B cell (primary cell): ENCODE results near the gene CCND3. TPM values are rescaled to one million over a fixed set of nuclear protein-coding genes. Genes with fewer than 3 reads are reported as not detected.

Source experiments
- ATAC-seq: fragments of 200-7000 bp; cut with Tn5 transposase; one replicate; pipeline ENCODE4 v1.10.0; 2021; ENCODE audit warnings: low read depth, mild to moderate bottlenecking, moderate number of reproducible peaks, moderate library complexity
- CTCF ChIA-PET: fragments of 350-600 bp; sonication (Branson Sonifier 250); formaldehyde crosslinking; loops from one replicate; lab custom pipeline; 2021; ENCODE audit warnings: antibody characterized with exemption, inconsistent platforms; lab: Charles Lee
- POLR2A ChIA-PET: fragments of 350-600 bp; sonication (Branson Sonifier 250); formaldehyde crosslinking; loops from one replicate; lab custom pipeline; 2021; ENCODE audit warnings: antibody characterized with exemption; lab: Charles Lee
- DNase-seq: peaks from one replicate; pipeline ENCODE4 v3.0.0; 2013
- H2AFZ ChIP-seq: 2 replicates; pipeline ENCODE4 v1.6.1; 2012; ENCODE audit warnings: mild to moderate bottlenecking, low read depth, low read length; ENCODE audit not compliant: insufficient read depth, poor library complexity, severe bottlenecking
- H3K27ac ChIP-seq, 2 donors: 1 replicate in 1 of 2; 2 replicates in 1 of 2; pipeline ENCODE4 v1.5.1; 2012 to 2013; ENCODE audit warnings: low read length in 2 of 2, mild to moderate bottlenecking in 2 of 2, moderate library complexity in 1 of 2
- H3K27me3 ChIP-seq, 4 experiments: fragments of 200-600 bp in 1 of 4; sonication (generic) in 1 of 4; replicated peaks in 1 of 4; 1 replicate in 2 of 4; 2 replicates in 2 of 4; pipeline versions ENCODE4 v1.6.1 to v1.7.0; 2013 to 2016; ENCODE audit warnings: low read length in 3 of 4, mild to moderate bottlenecking in 2 of 4, mixed read lengths in 1 of 4, moderate library complexity in 1 of 4; ENCODE audit not compliant: insufficient read depth in 4 of 4, control insufficient read depth in 3 of 4; ENCODE audit errors: control extremely low read depth in 1 of 4
- H3K36me3 ChIP-seq, 2 experiments: replicated peaks in 1 of 2; 1 replicate in 1 of 2; 2 replicates in 1 of 2; pipeline versions ENCODE4 v1.6.1 to v1.7.1; 2013; ENCODE audit warnings: low read length in 1 of 2; ENCODE audit not compliant: insufficient read depth in 2 of 2, control insufficient read depth in 1 of 2; ENCODE audit errors: control extremely low read depth in 1 of 2, extremely low read depth in 1 of 2
- H3K4me1 ChIP-seq, 2 donors: fragments of 200-600 bp in 1 of 2; sonication (generic) in 1 of 2; 1 replicate in 1 of 2; 2 replicates in 1 of 2; pipeline versions ENCODE4 v1.5.1 to v1.6.1; 2013 to 2017; ENCODE audit warnings: low read length in 2 of 2; ENCODE audit not compliant: control insufficient read depth in 2 of 2, insufficient read depth in 2 of 2
- H3K4me2 ChIP-seq: replicated peaks from 2 replicates; pipeline ENCODE3; 2012; ENCODE audit warnings: mild to moderate bottlenecking, low read depth, low read length; ENCODE audit not compliant: poor library complexity, severe bottlenecking
- H3K4me3 ChIP-seq, 5 experiments: fragments of 200-600 bp in 1 of 5; sonication (generic) in 1 of 5; 1 replicate in 3 of 5; 2 replicates in 2 of 5; pipeline versions ENCODE4 v1.5.1 to v1.7.0; 2011 to 2016; ENCODE audit warnings: low read length in 4 of 5, mild to moderate bottlenecking in 4 of 5, low read depth in 2 of 5, control low read depth in 1 of 5, moderate library complexity in 1 of 5; ENCODE audit not compliant: insufficient read depth in 1 of 5; ENCODE audit errors: control extremely low read depth in 1 of 5, extremely low read depth in 1 of 5
- H3K79me2 ChIP-seq: fragments of 200-600 bp; sonication (generic); one replicate; pipeline ENCODE4 v1.6.0; 2016; ENCODE audit warnings: low read length; ENCODE audit not compliant: control insufficient read depth, insufficient read depth
- H3K9ac ChIP-seq: fragments of 200-600 bp; sonication (generic); 2 replicates; pipeline ENCODE4 v1.6.1; 2017; ENCODE audit warnings: mild to moderate bottlenecking, low read length, moderate library complexity
- H3K9me3 ChIP-seq, 3 donors: one replicate each; pipeline versions ENCODE4 v1.6.1 to v1.7.1; 2013; ENCODE audit warnings: low read length in 2 of 3; ENCODE audit not compliant: control insufficient read depth in 2 of 3, insufficient read depth in 1 of 3; ENCODE audit errors: control extremely low read depth in 1 of 3
- H4K20me1 ChIP-seq: 2 replicates; pipeline ENCODE4 v1.6.0; 2012; ENCODE audit warnings: mild to moderate bottlenecking, low read length; ENCODE audit not compliant: insufficient read depth, control insufficient read depth, poor library complexity, severe bottlenecking
- H3K27ac Mint-ChIP-seq: one replicate; pipeline ENCODE4 v1.8.0; 2021; ENCODE audit warnings: mixed read lengths
- H3K27me3 Mint-ChIP-seq: one replicate; pipeline ENCODE4 v1.8.0; 2021; ENCODE audit warnings: mixed read lengths
- H3K4me1 Mint-ChIP-seq: one replicate; pipeline ENCODE4 v1.8.0; 2021; ENCODE audit warnings: mixed read lengths
- H3K4me3 Mint-ChIP-seq: one replicate; pipeline ENCODE4 v1.8.0; 2021; ENCODE audit warnings: mixed read lengths
- H3K9me3 Mint-ChIP-seq: one replicate; pipeline ENCODE4 v1.8.0; 2022; ENCODE audit warnings: mixed read lengths; ENCODE audit not compliant: insufficient read depth
- EZH2 ChIP-seq: IDR thresholded peaks from 2 replicates; pipeline ENCODE4 v1.6.1; 2012; ENCODE audit warnings: borderline replicate concordance, low read depth, mild to moderate bottlenecking, moderate library complexity, low read length; ENCODE audit not compliant: insufficient read depth, poor library complexity, severe bottlenecking
- WGBS: methylation state at CpG from one replicate; pipeline ENCODE4 v1.1.5; 2013; ENCODE audit warnings: missing lambda C conversion rate; ENCODE audit not compliant: insufficient coverage; 5-methylcytosine and 5-hydroxymethylcytosine counted together
- intact Hi-C: fragments of 100-400 bp; cut with micrococcal nuclease; formaldehyde crosslinking; loops from one replicate; pipeline ENCODE4 v1.10.0; 2022
- polyA plus RNA-seq: library from polyadenylated mRNA; depleted of rRNA; stranded (reverse); fragments of >200 nt; gene quantifications from 2 replicates; pipeline ENCODE4 v1.2.3, GENCODE V29; 2012
- total RNA-seq, 2 donors: library from RNA; stranded (reverse); fragments of 120-200 nt in 1 of 2; gene quantifications; 1 replicate in 1 of 2; 2 replicates in 1 of 2; pipeline versions ENCODE4 v1.2.3 to v1.2.4, GENCODE V29; 2013 to 2022
- TF ChIP-seq, protein P1 (sequence below): fragments of 200-600 bp; IDR thresholded peaks from one replicate; pipeline ENCODE4 v1.8.0; 2022; ENCODE audit warnings: antibody characterized with exemption, mild to moderate bottlenecking

CCND3 gene
- total and polyA plus RNA-seq, 2 donors (not counting 1 experiment from before 2014, with no cell fraction given), result 136 to 298 TPM

DNA sequence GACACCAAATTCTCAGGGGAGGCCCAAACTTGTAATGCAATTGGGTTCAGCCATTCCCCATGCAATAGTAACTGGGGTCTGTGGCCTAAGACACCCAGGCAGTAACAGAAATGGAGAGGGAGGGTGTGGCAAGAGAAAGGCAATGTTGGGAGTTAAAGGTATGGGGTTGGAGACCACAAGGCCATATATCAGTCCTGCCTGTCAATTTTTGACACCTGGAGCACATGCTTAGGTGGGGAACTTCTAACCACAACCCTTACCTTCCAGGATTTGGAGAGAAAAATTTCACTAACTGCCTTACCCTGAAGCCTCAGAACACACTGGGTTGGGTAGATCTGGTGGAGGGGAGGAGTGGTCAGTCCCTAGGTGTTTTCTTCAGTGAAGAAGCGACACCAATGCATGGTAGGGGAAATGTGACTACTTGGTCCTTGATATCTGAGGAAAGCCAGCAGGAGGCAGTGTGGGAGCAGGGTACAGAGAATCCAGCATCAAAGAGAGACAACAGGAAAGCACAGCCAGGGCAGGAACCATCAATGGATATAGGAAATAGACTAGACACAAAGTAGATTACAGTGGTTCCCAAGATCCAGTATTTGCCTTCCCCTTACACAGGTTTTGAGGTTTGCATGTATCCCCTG, 39.6 kb downstream of the CCND3 start:
- H3K27me3 Mint-ChIP-seq, result no peaks in the 10 kb centered on the region
- Histone ChIP-seq H4K20me1 (no peaks in the 10 kb centered on the region), H3K9ac (no peak overlapping the region), H3K36me3 (peaks cover 0 to 26% of the 10 kb centered on the region in 2 experiments), H3K79me2 (no peaks in the 10 kb centered on the region), H3K4me3 (no peak overlapping the region), H3K27me3 (no peaks in the 10 kb centered on the region), H3K4me1 (no peaks in the 10 kb centered on the region), H2AFZ (no peak overlapping the region), H3K27ac (no peak overlapping the region), H3K9me3 (no peaks in the 10 kb centered on the region), H3K4me2 (no peak overlapping the region)
- ChIA-PET CTCF (interaction anchor here (0.8 to 1.5 kb wide), 4 partner anchors 31 to 143 kb away, joined by 3 to 14 read pairs (median 6); no protein-coding TSS in a partner anchor), POLR2A (no interaction called here)
- TF ChIP-seq, protein P1, sequence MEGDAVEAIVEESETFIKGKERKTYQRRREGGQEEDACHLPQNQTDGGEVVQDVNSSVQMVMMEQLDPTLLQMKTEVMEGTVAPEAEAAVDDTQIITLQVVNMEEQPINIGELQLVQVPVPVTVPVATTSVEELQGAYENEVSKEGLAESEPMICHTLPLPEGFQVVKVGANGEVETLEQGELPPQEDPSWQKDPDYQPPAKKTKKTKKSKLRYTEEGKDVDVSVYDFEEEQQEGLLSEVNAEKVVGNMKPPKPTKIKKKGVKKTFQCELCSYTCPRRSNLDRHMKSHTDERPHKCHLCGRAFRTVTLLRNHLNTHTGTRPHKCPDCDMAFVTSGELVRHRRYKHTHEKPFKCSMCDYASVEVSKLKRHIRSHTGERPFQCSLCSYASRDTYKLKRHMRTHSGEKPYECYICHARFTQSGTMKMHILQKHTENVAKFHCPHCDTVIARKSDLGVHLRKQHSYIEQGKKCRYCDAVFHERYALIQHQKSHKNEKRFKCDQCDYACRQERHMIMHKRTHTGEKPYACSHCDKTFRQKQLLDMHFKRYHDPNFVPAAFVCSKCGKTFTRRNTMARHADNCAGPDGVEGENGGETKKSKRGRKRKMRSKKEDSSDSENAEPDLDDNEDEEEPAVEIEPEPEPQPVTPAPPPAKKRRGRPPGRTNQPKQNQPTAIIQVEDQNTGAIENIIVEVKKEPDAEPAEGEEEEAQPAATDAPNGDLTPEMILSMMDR, result peak; percentile 26
- no peak for TF ChIP-seq EZH2
- peak; percentile 47 for DNase-seq
- no peak overlapping the region for H3K27ac Mint-ChIP-seq
- no peak overlapping the region for H3K4me3 Mint-ChIP-seq
- H3K9me3 Mint-ChIP-seq, result no peaks in the 10 kb centered on the region
- 80% methylated on average over 1 of the region's 1 CpG for WGBS
- intact Hi-C loops, result loop anchor here (1.0 kb wide), 1 partner anchor 142 kb away; no protein-coding TSS in a partner anchor
- ATAC-seq, result no peak
- no peaks in the 10 kb centered on the region for H3K4me1 Mint-ChIP-seq

DNA sequence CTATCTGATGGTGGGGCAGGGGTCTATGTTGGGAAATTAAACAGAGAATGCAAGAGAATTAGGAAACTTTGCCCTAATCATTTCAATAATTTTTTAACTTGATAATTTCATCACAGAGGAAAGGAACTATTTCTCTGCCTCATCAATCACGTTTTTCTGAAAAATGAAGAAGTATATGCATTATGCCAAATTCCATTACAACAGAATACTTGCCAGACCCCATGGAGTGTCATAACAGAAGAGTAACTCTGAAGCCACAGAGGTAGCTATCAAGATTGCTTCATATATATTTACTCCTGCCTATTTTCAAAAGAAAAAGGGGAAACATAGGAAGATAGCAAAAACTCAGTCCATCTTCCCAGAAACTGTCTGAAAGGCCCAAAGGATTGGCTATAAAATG, 40.7 kb downstream of the CCND3 start:
- ChIA-PET CTCF (interaction anchor here (1.5 kb wide), 1 partner anchor 144 kb away, joined by 7 read pairs; no protein-coding TSS in a partner anchor), POLR2A (no interaction called here)
- no peak for ATAC-seq
- no CpG with 5 or more reads among the region's 1 CpG for whole genome bisulfite sequencing
- Histone ChIP-seq H3K9ac (no peak overlapping the region), H3K27me3 (no peaks in the 10 kb centered on the region), H3K79me2 (no peaks in the 10 kb centered on the region), H2AFZ (no peak overlapping the region), H3K4me2 (no peak overlapping the region), H3K4me3 (no peak overlapping the region), H3K36me3 (peaks cover 0 to 14% of the 10 kb centered on the region in 2 experiments), H3K4me1 (peaks cover 6 to 8% of the 10 kb centered on the region in 2 donors), H4K20me1 (no peaks in the 10 kb centered on the region), H3K27ac (no peak overlapping the region), H3K9me3 (no peaks in the 10 kb centered on the region)
- Mint-ChIP-seq H3K27ac (no peak overlapping the region), H3K4me3 (no peak overlapping the region), H3K9me3 (no peaks in the 10 kb centered on the region), H3K27me3 (no peaks in the 10 kb centered on the region), H3K4me1 (peaks cover 5% of the 10 kb centered on the region)
- intact Hi-C loops, result no loop called here
- no peak for TF ChIP-seq EZH2
- TF ChIP-seq, protein P1, result no peak
- no peak for DNase-seq
